Stomach (tissue), 9 donors: ENCODE results near the gene PPARGC1A. TPM values are rescaled to one million over a fixed set of nuclear protein-coding genes. Genes with fewer than 3 reads are reported as not detected.

ENCODE experiments used
- DNase-seq, 2 donors: peaks; one replicate each; pipeline versions ENCODE4 v3.0.0 to v3.0.0-alpha.2; 2013 to 2019
- H3K27ac ChIP-seq, 5 donors: fragments of 200-600 bp in 4 of 5; sonication (generic) in 4 of 5; one replicate each; pipeline ENCODE4 v1.5.1; 2013 to 2019; ENCODE audit warnings: mild to moderate bottlenecking in 1 of 5, moderate library complexity in 1 of 5
- H3K27me3 ChIP-seq, 3 donors: fragments of 200-600 bp; sonication (generic); one replicate each; pipeline ENCODE4 v1.5.1; 2017 to 2019; ENCODE audit warnings: mixed run types in 1 of 3
- H3K36me3 ChIP-seq, 4 donors: fragments of 200-600 bp; sonication (generic); 1 replicate in 3 of 4; 2 replicates in 1 of 4; pipeline ENCODE4 v1.5.1; 2016 to 2019
- H3K4me1 ChIP-seq, 4 donors: fragments of 200-600 bp; sonication (generic); one replicate each; pipeline ENCODE4 v1.5.1; 2016 to 2019
- H3K4me3 ChIP-seq, 4 donors: fragments of 200-600 bp; sonication (generic) in 3 of 4; one replicate each; pipeline ENCODE4 v1.5.1; 2016 to 2019; ENCODE audit warnings: mild to moderate bottlenecking in 1 of 4
- H3K9me3 ChIP-seq, 4 donors: fragments of 200-600 bp; sonication (generic); one replicate each; pipeline ENCODE4 v1.5.1; 2016 to 2019
- EP300 ChIP-seq: sonication (generic); formaldehyde crosslinking; IDR thresholded peaks from one replicate; pipeline ENCODE4 v1.6.1; 2017; ENCODE audit warnings: antibody characterized with exemption
- POLR2A ChIP-seq, 4 donors: fragments of 450-650 bp; IDR thresholded peaks; one replicate each; pipeline ENCODE4 v1.6.1; 2016; ENCODE audit warnings: antibody characterized with exemption in 4 of 4, control low read depth in 2 of 4, mild to moderate bottlenecking in 1 of 4, moderate library complexity in 1 of 4
- POLR2AphosphoS5 ChIP-seq, 3 donors: sonication (generic); formaldehyde crosslinking; IDR thresholded peaks; one replicate each; pipeline ENCODE4 v1.6.1; 2016; ENCODE audit warnings: antibody characterized with exemption in 3 of 3
- WGBS, 5 donors: extraction: QIAGEN DNeasy Blood & Tissue Kit in 3 of 5; methylation state at CpG; one replicate each; pipeline versions ENCODE4 v1.1.5 to v1.1.7; 2013 to 2018; 5-methylcytosine and 5-hydroxymethylcytosine counted together
- intact Hi-C: fragments of 100-400 bp; cut with DNase I; formaldehyde crosslinking; loops from one replicate; pipeline ENCODE4 v1.15.1; 2023; ENCODE audit warnings: low total_unique reads
- polyA plus RNA-seq, 3 donors: library from polyadenylated mRNA; stranded (reverse); fragments of 200-250 nt; gene quantifications; one replicate each; pipeline ENCODE4 v1.2.3, GENCODE V29; 2013
- total RNA-seq, 5 donors: library from RNA; depleted of rRNA; stranded (reverse); fragments of >200 nt; gene quantifications; one replicate each; pipeline versions ENCODE4 v1.1.0 to v1.2.3, GENCODE V29; 2014 to 2016
- TF ChIP-seq, protein P1 (sequence below), 7 experiments: fragments of 450-650 bp in 4 of 7; fragments of 200-600 bp in 3 of 7; sonication (generic) in 3 of 7; IDR thresholded peaks; one replicate each; pipeline ENCODE4 v1.5.1; 2016 to 2019; ENCODE audit warnings: antibody characterized with exemption in 7 of 7, control low read depth in 2 of 7, mild to moderate bottlenecking in 1 of 7
- donor health status: healthy with polysubstance abuse.
- donor health status: Bipolar disorder and iron deficiency.
- donor health status: healthy.

PPARGC1A gene
- total and polyA plus RNA-seq, 8 donors: 2.0 to 230 (median 13.1) TPM

DNA sequence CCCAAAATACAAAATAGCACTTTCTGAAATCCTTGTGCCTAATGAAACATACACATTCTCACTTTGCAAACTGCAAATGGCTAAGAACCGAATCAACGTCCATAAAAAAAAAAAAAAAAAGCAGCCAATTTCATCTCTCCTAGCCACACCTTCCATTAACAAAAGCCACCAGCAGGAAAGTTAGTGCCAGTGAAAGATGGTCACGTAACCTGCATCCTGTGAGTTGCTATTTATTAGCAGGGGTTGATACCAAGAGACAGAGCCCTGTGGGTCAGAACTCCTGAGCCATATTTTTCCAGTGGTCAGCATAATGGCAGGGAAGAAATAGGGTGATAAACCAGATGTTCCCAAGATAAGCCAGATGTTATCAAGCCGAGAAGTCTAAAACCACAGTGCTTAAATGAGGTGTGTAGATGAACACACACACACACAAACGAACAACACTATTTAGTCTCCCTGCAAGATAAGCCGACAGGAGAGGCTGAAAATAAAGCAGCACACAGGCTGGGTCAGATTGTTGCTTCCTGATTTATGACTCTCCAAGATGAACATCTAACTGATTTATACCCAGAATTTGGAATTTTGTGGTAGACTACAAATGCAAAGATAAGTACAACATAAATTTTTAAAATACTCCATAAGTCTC is 11.5 kb downstream of the PPARGC1A start:
- Histone ChIP-seq H3K4me3 (no peak overlapping the region), H3K36me3 (no peaks in the 10 kb centered on the region), H3K4me1 (peaks cover 0 to 55% (median 18%) of the 10 kb centered on the region in 4 donors), H3K27ac (peak overlapping the region in 1 of 5 donors; percentile 27), H3K9me3 (no peaks in the 10 kb centered on the region), H3K27me3 (no peaks in the 10 kb centered on the region)
- TF ChIP-seq POLR2AphosphoS5 (IDR thresholded peaks at IDR 0.05): no peak
- TF ChIP-seq POLR2A (IDR thresholded peaks at IDR 0.05): no peak
- TF ChIP-seq, protein P1, sequence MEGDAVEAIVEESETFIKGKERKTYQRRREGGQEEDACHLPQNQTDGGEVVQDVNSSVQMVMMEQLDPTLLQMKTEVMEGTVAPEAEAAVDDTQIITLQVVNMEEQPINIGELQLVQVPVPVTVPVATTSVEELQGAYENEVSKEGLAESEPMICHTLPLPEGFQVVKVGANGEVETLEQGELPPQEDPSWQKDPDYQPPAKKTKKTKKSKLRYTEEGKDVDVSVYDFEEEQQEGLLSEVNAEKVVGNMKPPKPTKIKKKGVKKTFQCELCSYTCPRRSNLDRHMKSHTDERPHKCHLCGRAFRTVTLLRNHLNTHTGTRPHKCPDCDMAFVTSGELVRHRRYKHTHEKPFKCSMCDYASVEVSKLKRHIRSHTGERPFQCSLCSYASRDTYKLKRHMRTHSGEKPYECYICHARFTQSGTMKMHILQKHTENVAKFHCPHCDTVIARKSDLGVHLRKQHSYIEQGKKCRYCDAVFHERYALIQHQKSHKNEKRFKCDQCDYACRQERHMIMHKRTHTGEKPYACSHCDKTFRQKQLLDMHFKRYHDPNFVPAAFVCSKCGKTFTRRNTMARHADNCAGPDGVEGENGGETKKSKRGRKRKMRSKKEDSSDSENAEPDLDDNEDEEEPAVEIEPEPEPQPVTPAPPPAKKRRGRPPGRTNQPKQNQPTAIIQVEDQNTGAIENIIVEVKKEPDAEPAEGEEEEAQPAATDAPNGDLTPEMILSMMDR (IDR thresholded peaks at IDR 0.05): no peak
- no peak for TF ChIP-seq EP300
- 32 to 52% (median 39%) methylated on average over 6 of the region's 6 CpGs for WGBS, 5 donors
- no peak for DNase-seq
- intact Hi-C loops: no loop called here

DNA sequence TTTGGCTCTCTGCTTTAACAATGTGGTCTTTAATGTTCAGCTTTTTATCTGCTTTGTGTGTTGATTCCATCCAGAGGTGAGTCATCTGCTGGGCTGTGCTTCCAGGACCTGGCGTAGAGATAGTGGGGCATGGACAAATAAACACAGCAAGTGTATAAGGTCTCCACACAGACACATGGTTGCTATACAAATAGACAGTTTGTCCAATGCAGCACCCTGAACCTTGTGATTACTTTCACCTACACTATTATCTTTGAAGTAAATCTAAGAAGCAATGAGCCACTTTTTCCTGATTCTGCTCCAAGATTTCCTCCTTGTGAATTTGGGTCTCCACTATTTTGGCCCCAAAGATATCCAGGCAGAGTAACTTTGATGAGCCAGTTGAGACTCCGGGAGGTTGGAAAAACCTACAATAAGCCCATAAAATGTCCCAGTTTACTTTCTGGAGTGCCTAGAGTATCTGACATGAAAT is 12.1 kb downstream of the PPARGC1A start:
- WGBS, 5 donors: 33 to 66% (median 54%) methylated on average over 2 of the region's 2 CpGs
- no peaks in the 10 kb centered on the region for H3K9me3 ChIP-seq
- DNase-seq: peak in 1 of 2 donors; percentile 38
- no peak overlapping the region for H3K4me3 ChIP-seq
- peaks cover 0 to 55% (median 18%) of the 10 kb centered on the region in 4 donors for H3K4me1 ChIP-seq
- no peaks in the 10 kb centered on the region for H3K27me3 ChIP-seq
- H3K36me3 ChIP-seq: no peaks in the 10 kb centered on the region
- peak overlapping the region in 1 of 5 donors; percentile 27 for H3K27ac ChIP-seq
- TF ChIP-seq POLR2A (IDR thresholded peaks at IDR 0.05) (no peak), POLR2AphosphoS5 (IDR thresholded peaks at IDR 0.05) (peak in 1 of 3 donors; percentile 32)
- intact Hi-C loops: no loop called here

DNA sequence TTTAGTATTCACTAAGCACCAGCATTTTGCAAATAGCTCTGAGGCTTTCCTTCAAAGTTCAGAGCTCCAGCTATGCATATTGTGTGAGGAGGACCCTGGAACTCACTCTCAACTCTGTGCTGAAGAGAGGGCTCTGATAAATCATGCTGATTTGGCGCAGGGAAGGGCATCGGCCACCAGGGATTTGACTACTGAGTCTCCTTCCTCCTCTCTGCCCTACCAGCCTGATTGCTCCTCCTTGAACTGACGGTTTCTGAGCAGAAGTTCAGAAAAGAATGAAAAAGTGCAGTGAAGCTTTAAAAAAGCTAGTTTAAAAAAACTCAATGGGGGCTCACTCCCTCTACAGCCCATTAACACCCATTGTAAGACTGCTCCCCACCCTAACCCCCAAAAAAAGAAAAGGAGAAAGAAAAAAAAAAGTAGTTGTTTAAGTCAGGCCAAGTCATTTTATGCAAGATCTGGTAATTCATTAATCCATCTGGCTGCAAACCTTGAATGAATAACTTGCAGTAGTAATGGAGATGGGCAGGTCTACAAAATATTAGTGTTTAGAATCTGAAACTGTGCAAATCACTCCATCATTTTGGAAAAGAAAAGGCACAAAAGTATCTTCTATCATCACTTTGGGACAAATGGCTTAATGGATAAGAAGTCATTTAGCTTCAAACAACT is 13.3 kb downstream of the PPARGC1A start:
- Histone ChIP-seq H3K9me3 (no peaks in the 10 kb centered on the region), H3K27ac (no peak overlapping the region), H3K36me3 (no peaks in the 10 kb centered on the region), H3K4me1 (peaks cover 0 to 55% (median 18%) of the 10 kb centered on the region in 4 donors), H3K27me3 (no peaks in the 10 kb centered on the region), H3K4me3 (no peak overlapping the region)
- DNase-seq: no peak
- WGBS, 5 donors: 84 to 92% (median 86%) methylated on average over 3 of the region's 3 CpGs
- intact Hi-C loops: no loop called here
- TF ChIP-seq POLR2A (IDR thresholded peaks at IDR 0.05): no peak

DNA sequence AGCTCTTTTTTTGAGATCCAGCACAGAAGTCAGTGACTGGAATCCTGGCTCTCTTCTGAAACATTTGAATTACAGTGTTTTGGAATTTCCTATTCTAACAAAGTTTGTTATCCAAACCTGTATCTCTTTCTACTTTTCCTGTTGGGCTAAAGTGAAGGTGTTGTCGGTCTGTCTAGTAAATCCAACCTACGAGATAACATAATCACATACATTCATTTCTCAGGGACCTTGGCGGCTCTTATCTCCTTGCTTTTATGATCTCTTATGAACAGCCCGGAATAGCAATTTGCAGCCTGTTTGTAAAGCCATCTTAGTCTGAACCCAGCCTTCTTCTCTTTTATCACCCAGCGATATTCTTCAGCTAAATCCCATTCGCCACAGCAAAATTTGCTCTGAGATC is 14.5 kb downstream of the PPARGC1A start:
- Histone ChIP-seq H3K4me3 (no peak overlapping the region), H3K36me3 (no peaks in the 10 kb centered on the region), H3K9me3 (no peaks in the 10 kb centered on the region), H3K27ac (no peak overlapping the region), H3K4me1 (peaks cover 0 to 51% (median 18%) of the 10 kb centered on the region in 4 donors), H3K27me3 (no peaks in the 10 kb centered on the region)
- DNase-seq: no peak
- WGBS, 5 donors: 35 to 57% (median 53%) methylated on average over 6 of the region's 6 CpGs
- TF ChIP-seq EP300 (no peak), POLR2A (IDR thresholded peaks at IDR 0.05) (no peak), POLR2AphosphoS5 (IDR thresholded peaks at IDR 0.05) (no peak)
- TF ChIP-seq, protein P1 (IDR thresholded peaks at IDR 0.05): no peak
- intact Hi-C loops: no loop called here

DNA sequence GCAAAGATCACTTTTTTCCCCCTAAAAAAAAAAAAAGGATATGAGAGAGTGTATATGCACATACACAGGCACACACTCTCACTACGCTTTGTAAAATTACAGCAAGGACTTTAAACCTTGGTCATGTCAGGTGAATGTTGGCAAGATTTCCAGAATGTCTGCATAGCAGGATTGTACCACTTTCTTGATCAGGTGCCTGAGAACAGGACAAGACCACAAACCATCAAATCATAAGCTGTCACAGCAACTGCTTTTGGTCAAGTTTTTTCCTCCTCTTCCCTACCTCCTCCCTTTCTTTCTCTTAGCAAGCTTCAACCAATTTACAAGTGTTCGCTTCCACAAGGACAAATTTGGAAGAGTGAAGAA is 15.3 kb downstream of the PPARGC1A start:
- intact Hi-C loops: no loop called here
- DNase-seq: no peak
- Histone ChIP-seq H3K36me3 (no peaks in the 10 kb centered on the region), H3K4me3 (no peak overlapping the region), H3K9me3 (no peaks in the 10 kb centered on the region), H3K27me3 (no peaks in the 10 kb centered on the region), H3K4me1 (peaks cover 0 to 52% (median 17%) of the 10 kb centered on the region in 4 donors), H3K27ac (no peak overlapping the region)
- WGBS, 5 donors: 71 to 77% (median 74%) methylated on average over 2 of the region's 2 CpGs
- TF ChIP-seq, protein P1 (IDR thresholded peaks at IDR 0.05): no peak
- TF ChIP-seq POLR2A (IDR thresholded peaks at IDR 0.05) (no peak), POLR2AphosphoS5 (IDR thresholded peaks at IDR 0.05) (no peak), EP300 (no peak)
